ENCODE measurements around the gene DNAH17.

- TF ChIP-seq CTCF (IDR thresholded peaks at IDR 0.05) (no peak), POLR2AphosphoS5 (IDR thresholded peaks at IDR 0.05; ENCODE audit: low read depth, low read length) (no peak)
- TF ChIP-seq, protein P1, sequence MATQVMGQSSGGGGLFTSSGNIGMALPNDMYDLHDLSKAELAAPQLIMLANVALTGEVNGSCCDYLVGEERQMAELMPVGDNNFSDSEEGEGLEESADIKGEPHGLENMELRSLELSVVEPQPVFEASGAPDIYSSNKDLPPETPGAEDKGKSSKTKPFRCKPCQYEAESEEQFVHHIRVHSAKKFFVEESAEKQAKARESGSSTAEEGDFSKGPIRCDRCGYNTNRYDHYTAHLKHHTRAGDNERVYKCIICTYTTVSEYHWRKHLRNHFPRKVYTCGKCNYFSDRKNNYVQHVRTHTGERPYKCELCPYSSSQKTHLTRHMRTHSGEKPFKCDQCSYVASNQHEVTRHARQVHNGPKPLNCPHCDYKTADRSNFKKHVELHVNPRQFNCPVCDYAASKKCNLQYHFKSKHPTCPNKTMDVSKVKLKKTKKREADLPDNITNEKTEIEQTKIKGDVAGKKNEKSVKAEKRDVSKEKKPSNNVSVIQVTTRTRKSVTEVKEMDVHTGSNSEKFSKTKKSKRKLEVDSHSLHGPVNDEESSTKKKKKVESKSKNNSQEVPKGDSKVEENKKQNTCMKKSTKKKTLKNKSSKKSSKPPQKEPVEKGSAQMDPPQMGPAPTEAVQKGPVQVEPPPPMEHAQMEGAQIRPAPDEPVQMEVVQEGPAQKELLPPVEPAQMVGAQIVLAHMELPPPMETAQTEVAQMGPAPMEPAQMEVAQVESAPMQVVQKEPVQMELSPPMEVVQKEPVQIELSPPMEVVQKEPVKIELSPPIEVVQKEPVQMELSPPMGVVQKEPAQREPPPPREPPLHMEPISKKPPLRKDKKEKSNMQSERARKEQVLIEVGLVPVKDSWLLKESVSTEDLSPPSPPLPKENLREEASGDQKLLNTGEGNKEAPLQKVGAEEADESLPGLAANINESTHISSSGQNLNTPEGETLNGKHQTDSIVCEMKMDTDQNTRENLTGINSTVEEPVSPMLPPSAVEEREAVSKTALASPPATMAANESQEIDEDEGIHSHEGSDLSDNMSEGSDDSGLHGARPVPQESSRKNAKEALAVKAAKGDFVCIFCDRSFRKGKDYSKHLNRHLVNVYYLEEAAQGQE (IDR thresholded peaks at IDR 0.05; ENCODE audit: insufficient read depth in 1 of 2, low read depth in 2 of 2, low read length in 1 of 2) = no peak
These were observed 62.7 kb downstream of the DNAH17 start for GRCh38 chr17:78514521-78514920.
